OCI-LY7 (cell line): ENCODE results near the gene TSPOAP1.

Source experiments
- EZH2phosphoT487 ChIP-seq: fragments of 200-600 bp; sonication (generic); IDR thresholded peaks from 2 replicates; pipeline ENCODE4 v1.6.1; 2018; ENCODE audit warnings: low read depth, borderline replicate concordance, mild to moderate bottlenecking, mixed run types, antibody characterized with exemption, low read length, moderate library complexity, mixed read lengths
- TF ChIP-seq, protein P1 (sequence below): fragments of 200-600 bp; sonication (generic); conservative IDR thresholded peaks from 2 replicates; pipeline ENCODE4 v1.5.1; 2014; ENCODE audit warnings: mild to moderate bottlenecking, antibody characterized with exemption, low read length, moderate library complexity, mixed read lengths

DNA sequence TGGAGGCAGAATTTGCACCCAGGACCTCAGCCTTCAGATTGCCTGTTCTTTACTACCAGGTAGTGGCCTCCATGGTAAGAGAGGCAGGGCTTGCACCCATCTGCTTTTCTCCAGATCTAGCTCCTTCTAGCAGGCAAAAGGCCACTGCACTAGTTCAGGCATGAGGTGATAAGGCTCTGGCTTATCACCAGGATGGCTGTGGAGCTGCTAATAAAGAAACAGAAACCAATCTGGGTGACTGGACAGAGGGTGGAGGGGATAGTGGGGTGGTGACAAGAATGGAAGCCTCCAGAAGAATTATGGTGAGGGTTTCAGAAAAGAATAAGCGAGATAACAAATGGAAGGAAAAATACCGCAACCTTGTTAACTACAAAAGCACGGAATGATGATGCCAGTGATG, 38.9 kb upstream of the TSPOAP1 start:
- TF ChIP-seq, protein P1, sequence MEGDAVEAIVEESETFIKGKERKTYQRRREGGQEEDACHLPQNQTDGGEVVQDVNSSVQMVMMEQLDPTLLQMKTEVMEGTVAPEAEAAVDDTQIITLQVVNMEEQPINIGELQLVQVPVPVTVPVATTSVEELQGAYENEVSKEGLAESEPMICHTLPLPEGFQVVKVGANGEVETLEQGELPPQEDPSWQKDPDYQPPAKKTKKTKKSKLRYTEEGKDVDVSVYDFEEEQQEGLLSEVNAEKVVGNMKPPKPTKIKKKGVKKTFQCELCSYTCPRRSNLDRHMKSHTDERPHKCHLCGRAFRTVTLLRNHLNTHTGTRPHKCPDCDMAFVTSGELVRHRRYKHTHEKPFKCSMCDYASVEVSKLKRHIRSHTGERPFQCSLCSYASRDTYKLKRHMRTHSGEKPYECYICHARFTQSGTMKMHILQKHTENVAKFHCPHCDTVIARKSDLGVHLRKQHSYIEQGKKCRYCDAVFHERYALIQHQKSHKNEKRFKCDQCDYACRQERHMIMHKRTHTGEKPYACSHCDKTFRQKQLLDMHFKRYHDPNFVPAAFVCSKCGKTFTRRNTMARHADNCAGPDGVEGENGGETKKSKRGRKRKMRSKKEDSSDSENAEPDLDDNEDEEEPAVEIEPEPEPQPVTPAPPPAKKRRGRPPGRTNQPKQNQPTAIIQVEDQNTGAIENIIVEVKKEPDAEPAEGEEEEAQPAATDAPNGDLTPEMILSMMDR, result no peak
- TF ChIP-seq EZH2phosphoT487, result no peak
